Fibroblast of skin of back (primary cell): ENCODE results near the gene ANKS3.

Source experiments
- DNase-seq: peaks from one replicate; pipeline ENCODE4 v3.0.0-alpha.2; 2013

ANKS3 gene

GRCh38 chr16:4646773-4647643 is 87.1 kb downstream of the ANKS3 start:
- no peak for DNase-seq
